Lung (tissue), 12 donors: ENCODE results near the gene ANGPTL8. TPM values are rescaled to one million over a fixed set of nuclear protein-coding genes. Genes with fewer than 3 reads are reported as not detected.

Experiments used
- ATAC-seq: fragments of 200-7000 bp; cut with Tn5 transposase; one replicate; pipeline ENCODE4 v1.9.1; 2020; ENCODE audit warnings: moderate number of reproducible peaks; ENCODE audit not compliant: insufficient read depth, low FRiP score
- DNase-seq, 3 donors: peaks; one replicate each; pipeline ENCODE4 v3.0.0-alpha.2; 2013 to 2017
- H3K27ac ChIP-seq, 2 donors: one replicate each; pipeline ENCODE4 v1.5.1; 2013; ENCODE audit warnings: mild to moderate bottlenecking in 2 of 2, moderate library complexity in 2 of 2, control low read depth in 1 of 2, inconsistent platforms in 1 of 2, low read depth in 1 of 2, low read length in 1 of 2
- H3K27me3 ChIP-seq, 3 donors: one replicate each; pipeline ENCODE4 v1.5.1; 2013; ENCODE audit warnings: low read length in 2 of 3; ENCODE audit not compliant: control insufficient read depth in 3 of 3, insufficient read depth in 3 of 3
- H3K36me3 ChIP-seq, 4 donors: one replicate each; pipeline ENCODE4 v1.5.1; 2013; ENCODE audit warnings: low read length in 4 of 4, mild to moderate bottlenecking in 1 of 4, moderate library complexity in 1 of 4; ENCODE audit not compliant: control insufficient read depth in 4 of 4, insufficient read depth in 4 of 4
- H3K4me1 ChIP-seq, 5 donors: one replicate each; pipeline ENCODE4 v1.5.1; 2013; ENCODE audit warnings: low read length in 5 of 5, mild to moderate bottlenecking in 2 of 5, moderate library complexity in 1 of 5; ENCODE audit not compliant: control insufficient read depth in 5 of 5, insufficient read depth in 5 of 5
- H3K4me3 ChIP-seq: one replicate; pipeline ENCODE4 v1.5.1; 2013; ENCODE audit warnings: mild to moderate bottlenecking, control low read depth, moderate library complexity
- H3K9ac ChIP-seq, 2 donors: one replicate each; pipeline ENCODE4 v1.5.1; 2013; ENCODE audit warnings: low read length in 2 of 2, control low read depth in 1 of 2; ENCODE audit not compliant: insufficient read depth in 1 of 2
- H3K9me3 ChIP-seq, 4 donors: one replicate each; pipeline ENCODE4 v1.5.1; 2013; ENCODE audit warnings: low read length in 3 of 4, mild to moderate bottlenecking in 1 of 4, moderate library complexity in 1 of 4; ENCODE audit not compliant: control insufficient read depth in 4 of 4, insufficient read depth in 3 of 4
- whole genome bisulfite sequencing, 2 donors: extraction: QIAGEN DNeasy Blood & Tissue Kit; methylation state at CpG; one replicate each; pipeline ENCODE4 v1.1.7; 2013; 5-methylcytosine and 5-hydroxymethylcytosine counted together
- polyA plus RNA-seq, 2 donors: library from polyadenylated mRNA; stranded (reverse); fragments of 200-250 nt; gene quantifications; one replicate each; pipeline ENCODE4 v1.2.1, GENCODE V29; 2013
- total RNA-seq, 2 donors: library from RNA; depleted of rRNA in 1 of 2; stranded (reverse); fragments of >200 nt in 1 of 2; gene quantifications; one replicate each; pipeline ENCODE4 v1.2.1, GENCODE V29; 2014 to 2021
- TF ChIP-seq, protein P1 (sequence below): IDR thresholded peaks from 2 replicates; pipeline ENCODE4 v1.5.1; 2012; ENCODE audit warnings: mild to moderate bottlenecking; ENCODE audit errors: control extremely low read depth, extremely low read depth
- donor health status: control.
- donor health status: control.
- donor health status: Bipolar disorder and iron deficiency.
- donor health status: healthy.
- donor health status: DM: yes; HTN: yes; CAD: no.

The ANGPTL8 gene
- total and polyA plus RNA-seq, 4 donors, result 0.19 to 1.0 TPM; not detected in 2

DNA sequence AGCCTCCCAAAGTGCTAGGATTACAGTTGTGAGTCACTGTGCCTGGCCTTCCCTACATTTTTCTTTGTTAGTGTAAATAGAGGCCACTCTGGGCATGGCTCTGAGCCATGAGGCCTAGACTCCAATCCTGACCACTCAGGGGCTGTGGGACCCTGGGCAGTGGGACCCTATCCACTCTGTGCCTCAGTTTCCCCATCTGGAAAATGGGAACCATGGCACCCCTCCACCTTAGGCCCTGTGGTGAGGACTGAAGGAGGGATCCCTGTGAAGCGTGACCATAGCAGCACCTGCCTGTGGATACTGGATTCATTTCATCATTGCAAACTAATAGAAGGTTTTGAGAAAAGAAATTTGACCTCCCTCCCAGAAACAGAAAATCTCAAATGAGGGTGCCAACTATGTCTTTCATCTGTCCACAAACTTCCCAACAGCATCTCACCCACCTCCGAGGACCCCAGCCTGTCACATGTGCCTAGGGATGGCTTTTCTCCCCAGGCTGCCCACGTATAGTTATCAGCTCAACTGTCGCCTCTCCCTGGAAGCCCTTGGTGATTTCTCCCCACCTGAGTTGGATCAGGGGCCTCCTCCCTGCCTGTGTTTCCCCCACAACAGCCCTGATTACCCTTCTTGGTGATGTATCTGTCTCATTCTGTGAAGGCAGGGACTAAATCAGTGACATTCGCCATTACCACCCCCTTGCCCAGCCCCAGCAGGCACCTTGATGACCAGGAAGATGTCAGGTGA, 5.6 kb downstream of the ANGPTL8 start:
- Histone ChIP-seq H3K4me1 (peaks cover 0 to 12% (median 6%) of the 10 kb centered on the region in 5 donors), H3K27ac (peak overlapping the region in 1 of 2 donors; percentile 37), H3K9me3 (no peaks in the 10 kb centered on the region), H3K4me3 (no peak overlapping the region), H3K36me3 (peaks cover 0 to 29% (median 23%) of the 10 kb centered on the region in 4 donors), H3K27me3 (no peaks in the 10 kb centered on the region), H3K9ac (no peak overlapping the region)
- TF ChIP-seq, protein P1, sequence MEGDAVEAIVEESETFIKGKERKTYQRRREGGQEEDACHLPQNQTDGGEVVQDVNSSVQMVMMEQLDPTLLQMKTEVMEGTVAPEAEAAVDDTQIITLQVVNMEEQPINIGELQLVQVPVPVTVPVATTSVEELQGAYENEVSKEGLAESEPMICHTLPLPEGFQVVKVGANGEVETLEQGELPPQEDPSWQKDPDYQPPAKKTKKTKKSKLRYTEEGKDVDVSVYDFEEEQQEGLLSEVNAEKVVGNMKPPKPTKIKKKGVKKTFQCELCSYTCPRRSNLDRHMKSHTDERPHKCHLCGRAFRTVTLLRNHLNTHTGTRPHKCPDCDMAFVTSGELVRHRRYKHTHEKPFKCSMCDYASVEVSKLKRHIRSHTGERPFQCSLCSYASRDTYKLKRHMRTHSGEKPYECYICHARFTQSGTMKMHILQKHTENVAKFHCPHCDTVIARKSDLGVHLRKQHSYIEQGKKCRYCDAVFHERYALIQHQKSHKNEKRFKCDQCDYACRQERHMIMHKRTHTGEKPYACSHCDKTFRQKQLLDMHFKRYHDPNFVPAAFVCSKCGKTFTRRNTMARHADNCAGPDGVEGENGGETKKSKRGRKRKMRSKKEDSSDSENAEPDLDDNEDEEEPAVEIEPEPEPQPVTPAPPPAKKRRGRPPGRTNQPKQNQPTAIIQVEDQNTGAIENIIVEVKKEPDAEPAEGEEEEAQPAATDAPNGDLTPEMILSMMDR, result no peak
- DNase-seq (no peak), ATAC-seq (no peak)
- 92 to 96% methylated on average over 5 of the region's 5 CpGs for WGBS, 2 donors

DNA sequence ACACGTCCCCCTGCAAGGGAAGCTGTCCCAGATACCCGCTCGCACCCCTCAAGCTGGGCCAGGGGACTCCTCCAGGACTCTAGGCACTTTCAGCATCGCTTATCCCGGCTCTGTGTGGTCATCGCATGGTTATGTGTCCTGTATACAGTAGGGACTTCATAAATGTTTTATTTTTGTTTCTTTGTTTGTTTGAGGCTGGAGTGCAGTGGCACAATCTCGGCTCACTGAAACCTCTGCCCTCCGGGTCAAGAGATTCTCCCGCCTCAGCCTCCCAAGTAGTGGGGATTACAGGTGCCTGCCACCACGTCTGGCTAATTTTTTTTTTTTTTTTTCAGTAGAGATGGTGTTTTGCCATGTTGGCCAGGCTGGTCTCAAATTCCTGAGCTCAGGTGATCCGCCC, 7.5 kb downstream of the ANGPTL8 start:
- peaks cover 0 to 32% (median 24%) of the 10 kb centered on the region in 4 donors for H3K36me3 ChIP-seq
- no peaks in the 10 kb centered on the region for H3K27me3 ChIP-seq
- DNase-seq (no peak), ATAC-seq (no peak)
- H3K4me3 ChIP-seq, result no peak overlapping the region
- peak overlapping the region in 1 of 2 donors; percentile 17 for H3K27ac ChIP-seq
- WGBS, 2 donors, result 82 to 86% methylated on average over 11 of the region's 11 CpGs
- H3K4me1 ChIP-seq, result peaks cover 0 to 12% (median 6%) of the 10 kb centered on the region in 5 donors
- TF ChIP-seq, protein P1, result no peak
- H3K9me3 ChIP-seq, result no peaks in the 10 kb centered on the region
- H3K9ac ChIP-seq, result no peak overlapping the region

DNA sequence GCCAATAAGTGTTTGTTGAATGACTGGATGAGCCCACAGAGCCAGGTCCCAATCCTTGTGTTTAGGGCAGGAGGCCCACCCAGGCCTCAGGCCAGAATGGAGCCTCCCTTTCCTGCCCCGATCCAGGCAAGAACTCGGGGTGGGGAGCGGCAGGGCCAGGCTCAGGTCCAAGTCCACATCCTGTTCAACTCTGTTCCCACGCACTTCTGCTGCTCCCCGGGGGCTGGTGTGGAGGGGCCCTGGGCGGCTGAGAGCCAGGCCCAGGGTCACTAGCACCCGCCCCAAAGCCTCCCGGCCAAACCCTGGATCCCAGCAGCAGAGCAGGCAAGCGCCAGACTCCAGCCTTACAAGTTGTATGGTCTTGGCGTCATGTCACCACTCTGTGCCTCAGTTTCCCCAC, 8.0 kb downstream of the ANGPTL8 start:
- Histone ChIP-seq H3K27ac (peak overlapping the region; percentile 54 to 67), H3K9ac (no peak overlapping the region), H3K27me3 (no peaks in the 10 kb centered on the region), H3K4me3 (no peak overlapping the region), H3K9me3 (no peaks in the 10 kb centered on the region), H3K4me1 (peaks cover 0 to 12% (median 6%) of the 10 kb centered on the region in 5 donors), H3K36me3 (peaks cover 0 to 33% (median 27%) of the 10 kb centered on the region in 4 donors)
- TF ChIP-seq, protein P1, result no peak
- ATAC-seq, result no peak
- 50 to 75% methylated on average over 9 to 10 of the region's 10 CpGs for WGBS, 2 donors
- DNase-seq, result peak; percentile 46 to 79 (median 49)
